GM12891 (cell line): ENCODE data around the gene CDK14.

Source experiments
- PAX5 ChIP-seq: IDR thresholded peaks from 2 replicates; pipeline ENCODE4 v1.6.1; 2011; ENCODE audit warnings: low read length, moderate library complexity, mild to moderate bottlenecking; ENCODE audit not compliant: insufficient read depth, severe bottlenecking
- POLR2A ChIP-seq: IDR thresholded peaks from 2 replicates; pipeline ENCODE4 v1.6.1; 2011; ENCODE audit warnings: low read depth, low read length, control low read depth
- POLR2AphosphoS5 ChIP-seq: IDR thresholded peaks from 2 replicates; pipeline ENCODE4 v1.6.1; 2011; ENCODE audit warnings: low read depth, low read length, control low read depth
- SPI1 ChIP-seq: IDR thresholded peaks from 2 replicates; pipeline ENCODE4 v1.6.1; 2011; ENCODE audit warnings: low read depth, low read length, control low read depth
- TAF1 ChIP-seq: IDR thresholded peaks from 2 replicates; pipeline ENCODE4 v1.6.1; 2011; ENCODE audit warnings: low read depth, low read length, control low read depth

- no peak for TF ChIP-seq POLR2A
- TF ChIP-seq TAF1 = no peak
- no peak for TF ChIP-seq PAX5
- TF ChIP-seq POLR2AphosphoS5 = no peak
- no peak for TF ChIP-seq SPI1
Measured at GRCh38 chr7:91030680-91031380, 434.7 kb downstream of the CDK14 start.
